A549 (cell line): ENCODE data around the gene CNDP1. TPM values are rescaled to one million over a fixed set of nuclear protein-coding genes. Genes with fewer than 3 reads are reported as not detected.

Experiments
- ATAC-seq, 2 experiments: fragments of 200-7000 bp in 1 of 2; fragments of >200 bp in 1 of 2; cut with Nextera tagmentation in 1 of 2; cut with Tn5 transposase in 1 of 2; 3 replicates each; pipeline versions ENCODE4 v1.8.0 to v1.9.1; 2018 to 2020; ENCODE audit warnings: mild to moderate bottlenecking in 1 of 2, moderate library complexity in 1 of 2
- CTCF ChIA-PET: fragments of 300-600 bp; sonication (Branson Sonifier 250); formaldehyde crosslinking; extraction: SDS; loops from one replicate; lab custom pipeline; 2021; ENCODE audit warnings: antibody characterized with exemption, inconsistent platforms; lab: Yijun Ruan, JAX
- POLR2A ChIA-PET: fragments of 350-600 bp; formaldehyde crosslinking; extraction: SDS; loops from one replicate; lab custom pipeline; 2021; ENCODE audit warnings: antibody characterized with exemption, inconsistent platforms; lab: Yijun Ruan, JAX
- DNase-seq, 2 experiments: peaks; one replicate each; pipeline versions ENCODE4 v3.0.0 to v3.0.0-alpha.2; 2011 to 2016; ENCODE audit warnings: low read depth in 1 of 2, low spot score in 1 of 2
- FAIRE-seq: peaks from 2 replicates; lab custom pipeline; 2011; peaks lifted over from hg19 to GRCh38; lab: Jason Lieb, UNC
- H3K27ac ChIP-seq, 2 experiments: fragments of >200 bp; sonication (Bioruptor Twin); formaldehyde crosslinking; 3 replicates each; pipeline ENCODE4 v1.5.1; 2016 to 2017
- H3K4me1 ChIP-seq: fragments of >200 bp; sonication (Bioruptor Twin); formaldehyde crosslinking; 3 replicates; pipeline ENCODE4 v1.6.1; 2016
- H3K4me2 ChIP-seq: fragments of >200 bp; sonication (Bioruptor Twin); formaldehyde crosslinking; 3 replicates; pipeline ENCODE4 v1.6.1; 2016
- H3K4me3 ChIP-seq: fragments of >200 bp; sonication (Bioruptor Twin); formaldehyde crosslinking; 3 replicates; pipeline ENCODE4 v1.5.1; 2016
- H3K9me3 ChIP-seq: fragments of >200 bp; sonication (Bioruptor Twin); formaldehyde crosslinking; 3 replicates; pipeline ENCODE4 v1.6.1; 2016
- BCL3 ChIP-seq: fragments of >200 bp; sonication (Bioruptor Twin); formaldehyde crosslinking; IDR thresholded peaks from 3 replicates; pipeline ENCODE4 v1.6.1; 2016
- CBX8 ChIP-seq: fragments of 200-600 bp; sonication (generic); IDR thresholded peaks from 2 replicates; pipeline ENCODE4 v1.6.1; 2016
- CTCF ChIP-seq: fragments of >200 bp; sonication (Bioruptor Twin); formaldehyde crosslinking; IDR thresholded peaks from 3 replicates; pipeline ENCODE4 v1.5.1; 2016
- EHF ChIP-seq: fragments of 250-450 bp; sonication (Bioruptor Pico); IDR thresholded peaks from 2 replicates; pipeline ENCODE4 v1.5.0; 2020; ENCODE audit warnings: mild to moderate bottlenecking
- EP300 ChIP-seq, 2 experiments: fragments of >200 bp; sonication (Bioruptor Twin); formaldehyde crosslinking; IDR thresholded peaks; 2 replicates in 1 of 2; 3 replicates in 1 of 2; pipeline ENCODE4 v1.6.1; 2016 to 2017
- ESRRA ChIP-seq: fragments of 150-350 bp; IDR thresholded peaks from 2 replicates; pipeline ENCODE4 v1.6.1; 2014; ENCODE audit warnings: mild to moderate bottlenecking, low read length, borderline replicate concordance
- HES2 ChIP-seq: fragments of >200 bp; sonication (Bioruptor Twin); formaldehyde crosslinking; IDR thresholded peaks from 2 replicates; pipeline ENCODE4 v1.6.1; 2016
- HMGXB4 ChIP-seq: fragments of 250-450 bp; sonication (Bioruptor Pico); IDR thresholded peaks from 2 replicates; pipeline ENCODE4 v1.5.0; 2021; ENCODE audit warnings: mild to moderate bottlenecking, moderate library complexity, borderline replicate concordance
- HOXA7 ChIP-seq: fragments of 250-450 bp; sonication (Bioruptor Pico); IDR thresholded peaks from 2 replicates; pipeline ENCODE4 v1.5.0; 2020; ENCODE audit warnings: mild to moderate bottlenecking, moderate library complexity
- HOXB13 ChIP-seq: fragments of 250-450 bp; sonication (Bioruptor Pico); IDR thresholded peaks from 2 replicates; pipeline ENCODE4 v1.5.0; 2020; ENCODE audit warnings: low read depth, mild to moderate bottlenecking, moderate library complexity
- HOXB5 ChIP-seq: fragments of 250-450 bp; sonication (Bioruptor Pico); IDR thresholded peaks from 2 replicates; pipeline ENCODE4 v1.5.0; 2020; ENCODE audit warnings: mild to moderate bottlenecking, moderate library complexity
- JUNB ChIP-seq: fragments of >200 bp; sonication (Bioruptor Twin); formaldehyde crosslinking; IDR thresholded peaks from 2 replicates; pipeline ENCODE4 v1.6.1; 2016
- KDM1A ChIP-seq: fragments of 200-600 bp; sonication (generic); IDR thresholded peaks from 2 replicates; pipeline ENCODE4 v1.6.1; 2016; ENCODE audit warnings: low read depth, mild to moderate bottlenecking
- KDM5A ChIP-seq: fragments of 200-600 bp; sonication (generic); IDR thresholded peaks from 2 replicates; pipeline ENCODE4 v1.6.1; 2016; ENCODE audit warnings: antibody characterized with exemption, mild to moderate bottlenecking
- POLR2A ChIP-seq: IDR thresholded peaks from 2 replicates; pipeline ENCODE4 v1.6.1; 2012; ENCODE audit warnings: mild to moderate bottlenecking, low read length
- POLR2AphosphoS2 ChIP-seq: conservative IDR thresholded peaks from 2 replicates; pipeline ENCODE4 v1.6.1; 2012; ENCODE audit warnings: low read length, improper control_type of control experiment, inconsistent platforms
- REST ChIP-seq: fragments of 200-600 bp; sonication (generic); IDR thresholded peaks from 2 replicates; pipeline ENCODE4 v1.6.1; 2016; ENCODE audit warnings: antibody characterized with exemption, mild to moderate bottlenecking, moderate library complexity
- RNF2 ChIP-seq: fragments of 200-600 bp; sonication (generic); IDR thresholded peaks from 2 replicates; pipeline ENCODE4 v1.6.1; 2016; ENCODE audit warnings: low read depth, mild to moderate bottlenecking, antibody characterized with exemption, moderate library complexity, borderline replicate concordance
- TFCP2L1 ChIP-seq: fragments of 250-450 bp; sonication (Bioruptor Pico); IDR thresholded peaks from 2 replicates; pipeline ENCODE4 v1.5.0; 2021; ENCODE audit warnings: mild to moderate bottlenecking
- TP53 ChIP-seq: fragments of 250-450 bp; sonication (Bioruptor Pico); IDR thresholded peaks from 2 replicates; pipeline ENCODE4 v1.5.0; 2021; ENCODE audit warnings: mild to moderate bottlenecking, moderate library complexity
- ZC3H11A ChIP-seq: fragments of 450-650 bp; IDR thresholded peaks from 2 replicates; pipeline ENCODE4 v1.6.1; 2014; ENCODE audit warnings: antibody characterized with exemption, mild to moderate bottlenecking
- ZFP36 ChIP-seq: fragments of 450-650 bp; IDR thresholded peaks from 2 replicates; pipeline ENCODE4 v1.6.1; 2014; ENCODE audit warnings: borderline replicate concordance; ENCODE audit not compliant: partially characterized antibody
- ZSCAN20 ChIP-seq: fragments of 250-450 bp; sonication (Bioruptor Pico); IDR thresholded peaks from 2 replicates; pipeline ENCODE4 v1.8.0; 2022; ENCODE audit warnings: mild to moderate bottlenecking, moderate library complexity
- WGBS: methylation state at CpG from one replicate; pipeline ENCODE4 v1.1.6; 2017; ENCODE audit errors: missing lambda C conversion rate; 5-methylcytosine and 5-hydroxymethylcytosine counted together
- polyA plus RNA-seq, 4 experiments: library from polyadenylated mRNA; depleted of rRNA in 3 of 4; stranded (reverse); fragments of >200 nt; fragmentation: RNase III in 1 of 4; extraction: RNeasy Plus Mini Kit Qiagen cat#74134 plus additional on column Dnase treatment in 1 of 4; gene quantifications; 2 replicates in 3 of 4; 3 replicates in 1 of 4; pipeline ENCODE4 v1.2.3, GENCODE V29; 2011 to 2017

Gene CNDP1
- polyA plus RNA-seq, 2 of the 4 experiments (the other 2 are of a cell fraction): 0.16 TPM; not detected in 1

GRCh38 chr18:74609535-74609934 is 75.2 kb downstream of the CNDP1 start:
- no peak for DNase-seq
- no peak overlapping the region for H3K4me3 ChIP-seq
- H3K27ac ChIP-seq: no peak overlapping the region
- FAIRE-seq: peak; percentile 39
- POLR2A ChIA-PET: no interaction called here
- 71% methylated on average over 3 of the region's 3 CpGs for WGBS
- no peak overlapping the region for H3K4me2 ChIP-seq
- no peaks in the 10 kb centered on the region; the same call in 2 of the 3 replicates for H3K9me3 ChIP-seq
- no peak for ATAC-seq
- CTCF ChIA-PET: no interaction called here
- TF ChIP-seq BCL3: no peak
- no peak for TF ChIP-seq CBX8
- no peak for TF ChIP-seq ZFP36
- no peak for TF ChIP-seq CTCF
- no peak for TF ChIP-seq HOXB5
- no peak for TF ChIP-seq KDM5A
- no peak for TF ChIP-seq POLR2A
- no peak for TF ChIP-seq POLR2AphosphoS2
- TF ChIP-seq REST: no peak
- no peak for TF ChIP-seq HMGXB4 (CRISPR knock-in tag)
- TF ChIP-seq JUNB: no peak
- no peak for TF ChIP-seq HOXB13 (CRISPR knock-in tag)
- TF ChIP-seq HOXA7 (CRISPR knock-in tag): no peak
- TF ChIP-seq ZSCAN20 (CRISPR knock-in tag): no peak
- TF ChIP-seq HES2: no peak
- no peak for TF ChIP-seq TP53 (CRISPR knock-in tag)
- TF ChIP-seq TFCP2L1 (CRISPR knock-in tag): no peak
- TF ChIP-seq, all 56 proteins: peak for 0
- H3K4me1 ChIP-seq: no peaks in the 10 kb centered on the region

GRCh38 chr18:74610051-74610615 is 75.8 kb downstream of the CNDP1 start:
- POLR2A ChIA-PET: no interaction called here
- 92% methylated on average over 7 of the region's 7 CpGs for WGBS
- TF ChIP-seq EHF (CRISPR knock-in tag) (no peak), RNF2 (no peak), REST (no peak), ESRRA (no peak), ZC3H11A (no peak), EP300 (IDR thresholded peaks at IDR 0.05) (no peak), KDM1A (no peak), HMGXB4 (CRISPR knock-in tag) (no peak)

More at GRCh38 chr18:74610051-74610615, 75.8 kb downstream of the CNDP1 start:
- CTCF ChIA-PET: no interaction called here
- Histone ChIP-seq H3K4me3 (no peak overlapping the region), H3K4me1 (no peaks in the 10 kb centered on the region), H3K27ac (no peak overlapping the region), H3K4me2 (no peak overlapping the region), H3K9me3 (no peaks in the 10 kb centered on the region; the same call in 2 of the 3 replicates)
- ATAC-seq: no peak
- DNase-seq: no peak
- FAIRE-seq: no peak
